ENCODE data around the gene OPTN. TPM values are rescaled to one million over a fixed set of nuclear protein-coding genes. Genes with fewer than 3 reads are reported as not detected.

The OPTN gene
- total and polyA plus RNA-seq, 10 of the 15 experiments (the other 5 are each of a cell fraction or from before 2014, with no cell fraction given): 15.2 to 42.4 (median 25.5) TPM

DNA sequence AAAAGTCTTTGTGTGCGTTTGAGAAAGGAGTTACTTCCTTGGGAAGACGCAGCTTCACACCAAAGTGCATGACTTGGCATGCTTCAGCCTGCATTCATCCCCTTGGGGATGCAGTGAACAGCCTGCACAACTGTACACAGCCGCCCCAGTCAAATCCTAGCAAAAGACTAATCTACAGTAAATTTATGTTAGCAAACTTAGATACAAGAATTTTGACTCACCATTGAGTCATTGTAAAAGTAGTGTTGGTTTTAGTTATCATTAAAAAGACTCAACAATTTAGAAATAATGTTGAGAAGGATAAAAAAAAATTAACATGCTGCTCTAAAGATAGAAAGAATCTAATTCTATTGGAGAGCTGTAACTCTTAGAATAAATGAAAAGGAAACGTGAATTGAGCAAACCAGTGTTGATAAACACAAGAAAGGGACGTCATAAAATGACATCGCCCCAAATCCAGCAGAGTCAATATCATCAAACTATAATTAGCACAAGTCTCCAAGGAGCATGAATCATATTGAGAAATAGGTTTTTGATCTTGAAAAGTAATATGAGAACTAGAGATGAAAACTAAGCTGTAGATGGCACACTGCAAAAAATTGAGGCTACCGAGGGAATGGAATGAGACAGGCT is 11.9 kb upstream of the OPTN start (continued):
- TF ChIP-seq EZH2 (IDR thresholded peaks at IDR 0.05; ENCODE audit: borderline replicate concordance, control insufficient read depth, low read depth, low read length) (no peak), ATF7 (IDR thresholded peaks at IDR 0.05; ENCODE audit: low read depth) (no peak), JUNB (IDR thresholded peaks at IDR 0.05) (peak; percentile 66), CBFB (IDR thresholded peaks at IDR 0.05; ENCODE audit: low read depth) (no peak), SMC3 (IDR thresholded peaks at IDR 0.05; ENCODE audit: borderline replicate concordance, low read length) (no peak)

DNA sequence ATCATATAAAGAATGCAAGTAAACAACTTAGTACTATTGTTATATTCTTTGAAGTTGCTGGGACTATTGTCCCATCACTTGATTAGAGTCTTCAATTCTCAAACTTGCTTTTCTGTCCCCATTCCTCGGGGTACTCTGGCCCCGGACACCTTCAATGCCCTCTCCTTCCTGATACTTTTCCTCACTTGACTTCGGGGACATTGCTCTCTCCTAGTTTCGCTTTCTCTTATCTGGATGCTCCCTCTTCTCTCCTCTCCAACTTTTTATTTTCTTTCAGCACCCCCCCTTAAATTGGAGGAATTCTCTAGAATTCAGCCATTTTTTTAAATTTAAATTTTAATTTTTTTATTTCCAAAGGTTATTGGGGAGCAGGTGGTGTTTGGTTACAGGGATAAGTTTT is 10.6 kb upstream of the OPTN start:
- POLR2A ChIA-PET: no interaction called here
- TF ChIP-seq SRF (IDR thresholded peaks at IDR 0.05; ENCODE audit: low read depth in 2 of 2, low read length in 2 of 2) (no peak), HDAC2 (IDR thresholded peaks at IDR 0.05) (no peak), FOXK2 (IDR thresholded peaks at IDR 0.05) (no peak), MTA3 (IDR thresholded peaks at IDR 0.05; ENCODE audit: borderline replicate concordance, low read length) (no peak), SP1 (IDR thresholded peaks at IDR 0.05; ENCODE audit: low read depth, low read length) (no peak), YBX1 (IDR thresholded peaks at IDR 0.05) (no peak), EGR1 (IDR thresholded peaks at IDR 0.05; ENCODE audit: borderline replicate concordance in 1 of 2, low read depth in 2 of 2, low read length in 2 of 2) (no peak), MXI1 (IDR thresholded peaks at IDR 0.05; ENCODE audit: low read depth, low read length) (no peak), GABPA (IDR thresholded peaks at IDR 0.05; ENCODE audit: low read depth) (no peak)
- TF ChIP-seq, protein P1, sequence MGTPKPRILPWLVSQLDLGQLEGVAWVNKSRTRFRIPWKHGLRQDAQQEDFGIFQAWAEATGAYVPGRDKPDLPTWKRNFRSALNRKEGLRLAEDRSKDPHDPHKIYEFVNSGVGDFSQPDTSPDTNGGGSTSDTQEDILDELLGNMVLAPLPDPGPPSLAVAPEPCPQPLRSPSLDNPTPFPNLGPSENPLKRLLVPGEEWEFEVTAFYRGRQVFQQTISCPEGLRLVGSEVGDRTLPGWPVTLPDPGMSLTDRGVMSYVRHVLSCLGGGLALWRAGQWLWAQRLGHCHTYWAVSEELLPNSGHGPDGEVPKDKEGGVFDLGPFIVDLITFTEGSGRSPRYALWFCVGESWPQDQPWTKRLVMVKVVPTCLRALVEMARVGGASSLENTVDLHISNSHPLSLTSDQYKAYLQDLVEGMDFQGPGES (IDR thresholded peaks at IDR 0.05): no peak
- TF ChIP-seq, protein P2, sequence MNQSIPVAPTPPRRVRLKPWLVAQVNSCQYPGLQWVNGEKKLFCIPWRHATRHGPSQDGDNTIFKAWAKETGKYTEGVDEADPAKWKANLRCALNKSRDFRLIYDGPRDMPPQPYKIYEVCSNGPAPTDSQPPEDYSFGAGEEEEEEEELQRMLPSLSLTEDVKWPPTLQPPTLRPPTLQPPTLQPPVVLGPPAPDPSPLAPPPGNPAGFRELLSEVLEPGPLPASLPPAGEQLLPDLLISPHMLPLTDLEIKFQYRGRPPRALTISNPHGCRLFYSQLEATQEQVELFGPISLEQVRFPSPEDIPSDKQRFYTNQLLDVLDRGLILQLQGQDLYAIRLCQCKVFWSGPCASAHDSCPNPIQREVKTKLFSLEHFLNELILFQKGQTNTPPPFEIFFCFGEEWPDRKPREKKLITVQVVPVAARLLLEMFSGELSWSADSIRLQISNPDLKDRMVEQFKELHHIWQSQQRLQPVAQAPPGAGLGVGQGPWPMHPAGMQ (IDR thresholded peaks at IDR 0.05; ENCODE audit: borderline replicate concordance): no peak
- TF ChIP-seq, protein P3, sequence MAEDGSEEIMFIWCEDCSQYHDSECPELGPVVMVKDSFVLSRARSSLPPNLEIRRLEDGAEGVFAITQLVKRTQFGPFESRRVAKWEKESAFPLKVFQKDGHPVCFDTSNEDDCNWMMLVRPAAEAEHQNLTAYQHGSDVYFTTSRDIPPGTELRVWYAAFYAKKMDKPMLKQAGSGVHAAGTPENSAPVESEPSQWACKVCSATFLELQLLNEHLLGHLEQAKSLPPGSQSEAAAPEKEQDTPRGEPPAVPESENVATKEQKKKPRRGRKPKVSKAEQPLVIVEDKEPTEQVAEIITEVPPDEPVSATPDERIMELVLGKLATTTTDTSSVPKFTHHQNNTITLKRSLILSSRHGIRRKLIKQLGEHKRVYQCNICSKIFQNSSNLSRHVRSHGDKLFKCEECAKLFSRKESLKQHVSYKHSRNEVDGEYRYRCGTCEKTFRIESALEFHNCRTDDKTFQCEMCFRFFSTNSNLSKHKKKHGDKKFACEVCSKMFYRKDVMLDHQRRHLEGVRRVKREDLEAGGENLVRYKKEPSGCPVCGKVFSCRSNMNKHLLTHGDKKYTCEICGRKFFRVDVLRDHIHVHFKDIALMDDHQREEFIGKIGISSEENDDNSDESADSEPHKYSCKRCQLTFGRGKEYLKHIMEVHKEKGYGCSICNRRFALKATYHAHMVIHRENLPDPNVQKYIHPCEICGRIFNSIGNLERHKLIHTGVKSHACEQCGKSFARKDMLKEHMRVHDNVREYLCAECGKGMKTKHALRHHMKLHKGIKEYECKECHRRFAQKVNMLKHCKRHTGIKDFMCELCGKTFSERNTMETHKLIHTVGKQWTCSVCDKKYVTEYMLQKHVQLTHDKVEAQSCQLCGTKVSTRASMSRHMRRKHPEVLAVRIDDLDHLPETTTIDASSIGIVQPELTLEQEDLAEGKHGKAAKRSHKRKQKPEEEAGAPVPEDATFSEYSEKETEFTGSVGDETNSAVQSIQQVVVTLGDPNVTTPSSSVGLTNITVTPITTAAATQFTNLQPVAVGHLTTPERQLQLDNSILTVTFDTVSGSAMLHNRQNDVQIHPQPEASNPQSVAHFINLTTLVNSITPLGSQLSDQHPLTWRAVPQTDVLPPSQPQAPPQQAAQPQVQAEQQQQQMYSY (CRISPR knock-in tag; IDR thresholded peaks at IDR 0.05): no peak

More for the DNA sequence above, 10.6 kb upstream of the OPTN start:
- H3K4me3 ChIP-seq: no peak overlapping the region
- WGBS (ENCODE audit: insufficient coverage, insufficient replicate concordance, low lambda C conversion rate, missing lambda C conversion rate): 70% methylated on average over 4 of the region's 4 CpGs
- H3K27me3 ChIP-seq (replicated peaks in 1 of 2; ENCODE audit: control insufficient read depth in 2 of 2, insufficient read depth in 2 of 2, low read length in 1 of 2): no peaks in the 10 kb centered on the region
- ATAC-seq: no peak
- intact Hi-C loops (cut with micrococcal nuclease; ENCODE audit: unreplicated experiment): no loop called here
- no TSS peak for BruUV-seq (replicated peaks)
- no peaks in the 10 kb centered on the region for H4K20me1 ChIP-seq (ENCODE audit: control insufficient read depth, insufficient read depth)
- no peak for FAIRE-seq
- no peak overlapping the region for H3K9ac ChIP-seq (ENCODE audit: control insufficient read depth, insufficient read depth, low read length)
- SMC1A ChIA-PET (ENCODE audit: uncharacterized antibody, unreplicated experiment): no interaction called here
- no peak overlapping the region for H2AFZ ChIP-seq (ENCODE audit: control insufficient read depth, low read depth, low read length)
- no peaks in the 10 kb centered on the region for H3K36me3 ChIP-seq (ENCODE audit: control insufficient read depth in 2 of 2, insufficient read depth in 2 of 2, low read length in 1 of 2)
- no peak overlapping the region for H3K27ac ChIP-seq (ENCODE audit: control insufficient read depth, insufficient read depth)
- DNase-seq (ENCODE audit: low read depth, low spot score): no peak
- CTCF ChIA-PET: no interaction called here
- H3K4me1 ChIP-seq (ENCODE audit: control insufficient read depth, insufficient read depth, low read length): no peaks in the 10 kb centered on the region
- H3K79me2 ChIP-seq (ENCODE audit: control insufficient read depth, insufficient read depth, low read length): no peaks in the 10 kb centered on the region
- H3K4me2 ChIP-seq (ENCODE audit: control insufficient read depth, insufficient read depth): no peak overlapping the region
- in situ Hi-C loops (cut with MboI): no loop called here
- no peaks in the 10 kb centered on the region; the same call in 2 of the 3 replicates for H3K9me3 ChIP-seq (replicated peaks; ENCODE audit: control insufficient read depth, insufficient read depth, low read length)
- RAD21 ChIA-PET (ENCODE audit: unreplicated experiment): no interaction called here
